Measurements from ENCODE around the gene DOLK. TPM values are rescaled to one million over a fixed set of nuclear protein-coding genes. Genes with fewer than 3 reads are reported as not detected.
A peak's percentile ranks its signal among the peaks of the same experiment; 100 is the strongest.

DOLK gene
- 26.4 and 30.8 TPM in 2 replicates for total RNA-seq (2012; rRNA removed)
- 23.2 and 25.4 TPM in 2 replicates for polyA plus RNA-seq (2012; rRNA removed)
- polyA plus RNA-seq (2012; cell fraction: cytosol; rRNA removed) = 17.5 and 30.4 TPM in 2 replicates
- 9.8 and 10.4 TPM in 2 replicates for polyA plus RNA-seq (2012; cell fraction: nucleus; rRNA removed; ENCODE audit: low replicate concordance)
- percentile 49 among the genes with signal in this experiment for Bru-seq, nascent RNA
- percentile 73 among the genes with signal in this experiment for BruChase-seq, experiment 1, labeled RNA remaining after a 6-hour chase
- BruChase-seq, experiment 2, labeled RNA remaining after a 2-hour chase = percentile 72 among the genes with signal in this experiment
- long read RNA-seq, transcript DOLK-201 (1 exons, 2,090 nt) = major isoform, 62 of 62 reads
- long read RNA-seq, partial matches to known transcripts = 0 of 62 reads
- long read RNA-seq, other reads (novel, unspliced or antisense) = 0 of 62 reads

- dilution Hi-C loops (cut with HindIII; ENCODE audit: low sequenced_read_pairs, unreplicated experiment) (no loop called here), intact Hi-C loops (cut with micrococcal nuclease) (loop anchor here (1.0 to 5.0 kb wide), 3 partner anchors 65 to 176 kb away; partner anchors contain the start of genes KYAT1, LRRC8A and ZER1), in situ Hi-C loops (cut with MboI; ENCODE audit: low sequenced_read_pairs) (no loop called here)
- Histone ChIP-seq H3K9ac (ENCODE audit: low read depth, low read length) (peak within 1 kb of the TSS; percentile 90), H4K8ac (ENCODE audit: low read depth in 2 of 2, low read length in 2 of 2) (peak within 1 kb of the TSS; percentile 77 to 95), H3K4me2 (ENCODE audit: low read depth, low read length) (peak within 1 kb of the TSS; percentile 99), H3K23ac (ENCODE audit: low read depth, low read length) (peak within 1 kb of the TSS; percentile 97), H2BK120ac (ENCODE audit: low read depth, low read length) (peak within 1 kb of the TSS; percentile 71), H2AK5ac (ENCODE audit: low read depth, low read length) (peak within 1 kb of the TSS; percentile 96), H3K79me1 (ENCODE audit: low read depth in 1 of 2, low read length in 2 of 2) (peaks cover 28 to 57% of the 10 kb centered on the region in 2 experiments), H3K9me3 (ENCODE audit: control insufficient read depth, insufficient read depth, low read length) (no peaks in the 10 kb centered on the region), H3K9me1 (ENCODE audit: insufficient read depth, low read length) (peaks cover 16% of the 10 kb centered on the region), H2BK5ac (ENCODE audit: low read depth, low read length, poor library complexity, severe bottlenecking) (peak within 1 kb of the TSS; percentile 85), H3K27ac (ENCODE audit: insufficient read depth, low read length) (peak within 1 kb of the TSS; percentile 88), H3K4ac (ENCODE audit: low read depth, low read length) (peak within 1 kb of the TSS; percentile 90), H3K18ac (ENCODE audit: low read depth, low read length) (peak within 1 kb of the TSS; percentile 22; the same call in 1 of the 2 replicates), H3K4me1 (ENCODE audit: control insufficient read depth, insufficient read depth, low read length) (peaks cover 7% of the 10 kb centered on the region), H3K27me3 (ENCODE audit: control insufficient read depth, insufficient read depth, low read length) (no peaks in the 10 kb centered on the region), H4K5ac (ENCODE audit: low read depth, low read length) (peak within 1 kb of the TSS; percentile 83), H4K91ac (ENCODE audit: insufficient read depth, low read depth, low read length) (peak within 1 kb of the TSS; percentile 83), H3K14ac (replicated peaks; ENCODE audit: low read depth, low read length) (peak within 1 kb of the TSS; percentile 94), H3K36me3 (ENCODE audit: control insufficient read depth, insufficient read depth, low read length) (peaks cover 10% of the 10 kb centered on the region), H4K20me1 (ENCODE audit: insufficient read depth, low read length) (peaks cover 7% of the 10 kb centered on the region; the same call in 1 of the 2 replicates), H2AK9ac (replicated peaks; ENCODE audit: low read depth, low read length, poor library complexity) (peak within 1 kb of the TSS; percentile 97), H2BK20ac (ENCODE audit: low read depth, low read length) (no peak within 1 kb of the TSS), H2AFZ (replicated peaks; ENCODE audit: low read length, poor library complexity) (peak within 1 kb of the TSS; percentile 100), H3K4me3 (ENCODE audit: insufficient read depth, low read depth, low read length) (peak within 1 kb of the TSS; percentile 94), H2BK15ac (ENCODE audit: low read depth, low read length) (no peak within 1 kb of the TSS), H3K56ac (ENCODE audit: extremely low read depth, insufficient read depth, low read length) (peak within 1 kb of the TSS; percentile 68)
- WGBS, 2 experiments (ENCODE audit: extremely low coverage in 2 of 2, insufficient read length in 1 of 2) = 0% methylated on average over 48 of the region's 86 CpGs; no CpG with 5 or more reads in 1 of the 2 experiments
- ChIA-PET POLR2A (ENCODE audit: unreplicated experiment) (no interaction called here), CTCF (interaction anchor here (0.7 kb wide), 1 partner anchor 70 kb away, joined by 4 read pairs; no protein-coding TSS in a partner anchor)
- no TSS peak for BruUV-seq (replicated peaks)
- DNase-seq (peak; percentile 89), ATAC-seq (ENCODE audit: low read depth) (peak; percentile 84)
- peak; percentile 89 for TF ChIP-seq MAZ (IDR thresholded peaks at IDR 0.05; ENCODE audit: borderline replicate concordance, low read depth, low read length)
- TF ChIP-seq POLR2A (IDR thresholded peaks at IDR 0.05; ENCODE audit: low read depth, low read length) = peak; percentile 94
- TF ChIP-seq RCOR1 (IDR thresholded peaks at IDR 0.05; ENCODE audit: insufficient replicate concordance, low read length) = no peak
- no peak for TF ChIP-seq SMC3 (IDR thresholded peaks at IDR 0.05; ENCODE audit: low read depth, low read length)
- TF ChIP-seq MXI1 (IDR thresholded peaks at IDR 0.05; ENCODE audit: borderline replicate concordance, low read depth, low read length) = peak; percentile 66; the same call in 1 of the 2 replicates
- TF ChIP-seq RFX5 (IDR thresholded peaks at IDR 0.05; ENCODE audit: low read depth, low read length) = 0 out of 2 replicates have a peak, but pooled peaks have one; percentile 41
- TF ChIP-seq CHD1 (IDR thresholded peaks at IDR 0.05; ENCODE audit: low read depth, low read length) = peak; percentile 78; the same call in 1 of the 2 replicates
- TF ChIP-seq MAFK (IDR thresholded peaks at IDR 0.05; ENCODE audit: low read depth, low read length) = no peak
- TF ChIP-seq NFE2L2 (IDR thresholded peaks at IDR 0.05; ENCODE audit: low read depth, low read length) = no peak
- TF ChIP-seq ELK1 (IDR thresholded peaks at IDR 0.05; ENCODE audit: borderline replicate concordance, low read depth, low read length) = no peak
- TF ChIP-seq BHLHE40 (IDR thresholded peaks at IDR 0.05; ENCODE audit: low read depth, low read length) = peak; percentile 92
- no peak for TF ChIP-seq CTCF (conservative IDR thresholded peaks at IDR 0.05; ENCODE audit: low read depth, low read length)
- TF ChIP-seq RAD21 (IDR thresholded peaks at IDR 0.05; ENCODE audit: low read length) = no peak
Observed at GRCh38 chr9:128947527-128948301, at the start of gene DOLK, which contains the start of gene NUP188. TSS of gene DOLK (minus strand) at chr9:128947603. CDS start at chr9:128947303, 300 bp downstream. TSS of gene NUP188 (plus strand) at chr9:128947699. CDS start at chr9:128947720, 21 bp downstream.

All from IMR-90 (cell line).